ENCODE measurements around the gene CD46. TPM values are rescaled to one million over a fixed set of nuclear protein-coding genes. Genes with fewer than 3 reads are reported as not detected.

Gene CD46
- total RNA-seq, 1 donor from 2014 or later, result 110 TPM

- DNase-seq (no peak), ATAC-seq (ENCODE audit: low read depth) (no peak)
- POLR2A ChIA-PET, result interaction anchor here (0.8 to 1.2 kb wide), 3 partner anchors 12 to 33 kb away, joined by 3 to 4 read pairs (median 3); no protein-coding TSS in a partner anchor
- Mint-ChIP-seq H3K27ac (no peak overlapping the region), H3K9me3 (no peaks in the 10 kb centered on the region), H3K4me3 (no peak overlapping the region), H3K36me3 (ENCODE audit: low read depth) (peaks cover 20% of the 10 kb centered on the region), H3K4me1 (peaks cover 54% of the 10 kb centered on the region), H3K27me3 (no peaks in the 10 kb centered on the region)
- TF ChIP-seq CTCF (IDR thresholded peaks at IDR 0.05), result no peak
- intact Hi-C loops (cut with micrococcal nuclease), result no loop called here
- CTCF ChIA-PET, result interaction anchor here (0.8 to 15.6 kb wide), 2 partner anchors 32 to 39 kb away, joined by 3 to 397 read pairs; no protein-coding TSS in a partner anchor
These were observed 84.1 kb downstream of the CD46 start for GRCh38 chr1:207835958-207836357.

GRCh38 chr1:207836591-207837347 is 84.9 kb downstream of the CD46 start:
- H3K27ac Mint-ChIP-seq, result no peak overlapping the region
- no peak for DNase-seq
- CTCF ChIA-PET, result interaction anchor here (15.6 kb wide), 1 partner anchor 32 kb away, joined by 397 read pairs; no protein-coding TSS in a partner anchor
- H3K36me3 Mint-ChIP-seq (ENCODE audit: low read depth), result peaks cover 20% of the 10 kb centered on the region
- no peaks in the 10 kb centered on the region for H3K9me3 Mint-ChIP-seq
- no peaks in the 10 kb centered on the region for H3K27me3 Mint-ChIP-seq
- intact Hi-C loops (cut with micrococcal nuclease), result no loop called here
- no peak for TF ChIP-seq CTCF (IDR thresholded peaks at IDR 0.05)
- POLR2A ChIA-PET, result interaction anchor here (1.1 to 1.2 kb wide), 2 partner anchors 13 to 15 kb away, joined by 3 to 4 read pairs; no protein-coding TSS in a partner anchor
- H3K4me1 Mint-ChIP-seq, result peaks cover 49% of the 10 kb centered on the region
- H3K4me3 Mint-ChIP-seq, result no peak overlapping the region
- ATAC-seq (ENCODE audit: low read depth), result no peak

GRCh38 chr1:207837673-207838072 is 85.8 kb downstream of the CD46 start:
- peaks cover 46% of the 10 kb centered on the region for H3K4me1 Mint-ChIP-seq
- no peak for TF ChIP-seq CTCF (IDR thresholded peaks at IDR 0.05)

GRCh38 chr1:207838156-207839082 is 86.6 kb downstream of the CD46 start:
- CTCF ChIA-PET, result interaction anchor here (1.2 to 2.8 kb wide), 2 partner anchors 9 to 30 kb away, joined by 5 to 14 read pairs; no protein-coding TSS in a partner anchor
- intact Hi-C loops (cut with micrococcal nuclease), result no loop called here
- H3K9me3 Mint-ChIP-seq, result no peaks in the 10 kb centered on the region
- no peak overlapping the region for H3K27ac Mint-ChIP-seq
- peaks cover 38% of the 10 kb centered on the region for H3K4me1 Mint-ChIP-seq
- ATAC-seq (ENCODE audit: low read depth) (no peak), DNase-seq (no peak)
- POLR2A ChIA-PET, result interaction anchor here (0.6 to 1.4 kb wide), 4 partner anchors 11 to 16 kb away, joined by 3 to 4 read pairs (median 3); no protein-coding TSS in a partner anchor
- no peak overlapping the region for H3K4me3 Mint-ChIP-seq
- no peaks in the 10 kb centered on the region for H3K27me3 Mint-ChIP-seq
- TF ChIP-seq CTCF (IDR thresholded peaks at IDR 0.05), result no peak
- H3K36me3 Mint-ChIP-seq (ENCODE audit: low read depth), result peaks cover 24% of the 10 kb centered on the region

More at GRCh38 chr1:207837673-207838072, 85.8 kb downstream of the CD46 start:
- Mint-ChIP-seq H3K27ac (no peak overlapping the region), H3K9me3 (no peaks in the 10 kb centered on the region), H3K36me3 (ENCODE audit: low read depth) (peaks cover 21% of the 10 kb centered on the region), H3K4me3 (no peak overlapping the region), H3K27me3 (no peaks in the 10 kb centered on the region)
- intact Hi-C loops (cut with micrococcal nuclease), result no loop called here
- DNase-seq (no peak), ATAC-seq (ENCODE audit: low read depth) (no peak)
- CTCF ChIA-PET, result interaction anchor here (2.8 kb wide), 1 partner anchor 8 kb away, joined by 14 read pairs; no protein-coding TSS in a partner anchor
- POLR2A ChIA-PET, result interaction anchor here (0.6 kb wide), 1 partner anchor 12 kb away, joined by 3 read pairs; no protein-coding TSS in a partner anchor
